Upper lobe of left lung (tissue), 6 donors: Measurements from ENCODE around the gene SLC25A39. TPM values are rescaled to one million over a fixed set of nuclear protein-coding genes. Genes with fewer than 3 reads are reported as not detected.
A peak's percentile ranks its signal among the peaks of the same experiment; 100 is the strongest.

ENCODE experiments used
- ATAC-seq, 2 donors: fragments of 200-7000 bp; cut with Tn5 transposase; one replicate each; pipeline ENCODE4 v1.9.1; 2022; ENCODE audit warnings: mild to moderate bottlenecking in 2 of 2, moderate library complexity in 2 of 2; ENCODE audit not compliant: low FRiP score in 2 of 2
- DNase-seq, 2 donors: peaks; one replicate each; pipeline ENCODE4 v3.0.0-alpha.2; 2019 to 2020
- H3K27ac ChIP-seq, 4 donors: fragments of 200-600 bp; sonication (generic); one replicate each; pipeline ENCODE4 v1.5.1; 2016 to 2019
- H3K27me3 ChIP-seq, 4 donors: fragments of 200-600 bp; sonication (generic); one replicate each; pipeline ENCODE4 v1.5.1; 2017 to 2019
- H3K36me3 ChIP-seq, 4 donors: fragments of 200-600 bp; sonication (generic); one replicate each; pipeline ENCODE4 v1.5.1; 2016 to 2019
- H3K4me1 ChIP-seq, 4 donors: fragments of 200-600 bp; sonication (generic); one replicate each; pipeline ENCODE4 v1.5.1; 2018 to 2019
- H3K4me3 ChIP-seq, 4 donors: fragments of 200-600 bp; sonication (generic); one replicate each; pipeline ENCODE4 v1.5.1; 2017 to 2019; ENCODE audit warnings: mild to moderate bottlenecking in 2 of 4, moderate library complexity in 1 of 4
- H3K9me3 ChIP-seq, 4 donors: fragments of 200-600 bp; sonication (generic); one replicate each; pipeline ENCODE4 v1.5.1; 2018 to 2019
- EP300 ChIP-seq, 4 donors: sonication (generic); formaldehyde crosslinking; IDR thresholded peaks; one replicate each; pipeline ENCODE4 v1.5.1; 2017; ENCODE audit warnings: antibody characterized with exemption in 4 of 4, control low read depth in 2 of 4
- POLR2A ChIP-seq, 4 donors: fragments of 450-650 bp; IDR thresholded peaks; one replicate each; pipeline ENCODE4 v1.5.1; 2016 to 2017; ENCODE audit warnings: antibody characterized with exemption in 4 of 4, mild to moderate bottlenecking in 2 of 4
- POLR2AphosphoS5 ChIP-seq, 2 donors: sonication (generic); formaldehyde crosslinking; IDR thresholded peaks; one replicate each; pipeline ENCODE4 v1.5.1; 2017; ENCODE audit warnings: antibody characterized with exemption in 2 of 2
- WGBS, 2 donors: methylation state at CpG; one replicate each; pipeline ENCODE4 v1.1.5; 2017 to 2018; 5-methylcytosine and 5-hydroxymethylcytosine counted together
- total RNA-seq, 6 donors: library from RNA; depleted of rRNA in 4 of 6; stranded (reverse); fragments of >200 nt in 4 of 6; gene quantifications; one replicate each; pipeline versions ENCODE4 v1.1.0 to v1.2.1, GENCODE V29; 2016 to 2021
- TF ChIP-seq, protein P1 (sequence below), 6 experiments: fragments of 450-650 bp in 4 of 6; fragments of 200-600 bp in 2 of 6; sonication (generic) in 2 of 6; IDR thresholded peaks; one replicate each; pipeline ENCODE4 v1.5.1; 2016 to 2019; ENCODE audit warnings: antibody characterized with exemption in 6 of 6
- donor health status: DM: no; HTN: no; CAD: no; lungs with moderate emphysema.
- donor health status: DM: no; HTN: yes; CAD: no; lungs with severe emphysema.

SLC25A39 gene
- total RNA-seq, 6 donors from 2014 or later, result 56.8 to 144 (median 98.6) TPM

DNA sequence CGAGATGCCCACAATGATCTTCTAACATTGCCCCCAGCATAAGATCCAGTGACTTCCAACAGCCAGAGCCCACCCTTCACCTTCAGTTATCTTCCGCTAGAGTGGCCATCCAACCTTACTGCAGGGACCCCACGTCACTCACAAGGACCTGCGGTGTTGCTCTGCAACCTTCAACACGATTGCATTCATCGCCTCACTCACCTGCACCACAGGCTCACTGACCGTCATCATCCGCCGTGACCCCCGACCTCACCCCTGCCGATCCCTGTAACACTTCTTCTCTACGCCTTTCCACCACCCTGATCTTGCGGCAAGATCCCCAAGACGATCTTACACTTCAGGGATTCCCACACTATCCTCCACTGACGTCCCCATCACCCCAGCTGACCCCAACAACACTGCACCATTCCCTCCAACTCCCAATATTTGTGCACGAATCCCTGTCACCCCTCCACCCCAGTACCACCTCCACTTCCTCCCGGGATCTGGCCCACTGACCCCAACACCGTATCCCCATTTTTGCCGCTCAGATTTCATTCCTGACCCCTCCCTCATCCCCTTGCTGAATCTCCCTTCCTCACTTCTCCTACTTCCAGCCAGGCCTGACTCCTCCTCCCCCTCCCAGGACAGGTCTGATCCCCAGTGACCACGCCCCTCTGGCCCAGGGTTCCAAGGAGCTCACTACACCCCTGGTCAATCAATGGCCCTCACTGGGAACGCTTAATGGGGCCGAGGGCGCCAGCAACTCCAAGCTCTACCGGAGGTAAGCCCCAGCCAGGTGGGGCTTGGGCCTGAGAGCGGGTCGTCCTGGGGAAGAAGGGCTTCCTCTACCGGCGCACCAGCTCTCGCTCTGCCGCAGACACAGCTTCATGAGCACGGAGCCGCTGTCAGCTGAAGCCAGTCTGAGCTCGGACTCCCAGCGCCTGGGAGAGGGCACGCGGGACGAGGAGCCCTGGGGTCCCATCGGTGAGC lies 8.6 kb downstream of the SLC25A39 start:
- Histone ChIP-seq H3K4me1 (peaks cover 9 to 16% (median 12%) of the 10 kb centered on the region in 4 donors), H3K27me3 (peaks cover 0 to 29% (median 11%) of the 10 kb centered on the region in 4 donors), H3K4me3 (peak overlapping the region in 3 of 4 donors; percentile 27 to 37 (median 31)), H3K9me3 (no peaks in the 10 kb centered on the region), H3K27ac (no peak overlapping the region), H3K36me3 (peaks cover 7 to 20% (median 17%) of the 10 kb centered on the region in 4 donors)
- DNase-seq, result no peak
- 4 to 13% methylated on average over 28 to 38 of the region's 38 CpGs for WGBS, 2 donors
- no peak for ATAC-seq
- TF ChIP-seq, protein P1, sequence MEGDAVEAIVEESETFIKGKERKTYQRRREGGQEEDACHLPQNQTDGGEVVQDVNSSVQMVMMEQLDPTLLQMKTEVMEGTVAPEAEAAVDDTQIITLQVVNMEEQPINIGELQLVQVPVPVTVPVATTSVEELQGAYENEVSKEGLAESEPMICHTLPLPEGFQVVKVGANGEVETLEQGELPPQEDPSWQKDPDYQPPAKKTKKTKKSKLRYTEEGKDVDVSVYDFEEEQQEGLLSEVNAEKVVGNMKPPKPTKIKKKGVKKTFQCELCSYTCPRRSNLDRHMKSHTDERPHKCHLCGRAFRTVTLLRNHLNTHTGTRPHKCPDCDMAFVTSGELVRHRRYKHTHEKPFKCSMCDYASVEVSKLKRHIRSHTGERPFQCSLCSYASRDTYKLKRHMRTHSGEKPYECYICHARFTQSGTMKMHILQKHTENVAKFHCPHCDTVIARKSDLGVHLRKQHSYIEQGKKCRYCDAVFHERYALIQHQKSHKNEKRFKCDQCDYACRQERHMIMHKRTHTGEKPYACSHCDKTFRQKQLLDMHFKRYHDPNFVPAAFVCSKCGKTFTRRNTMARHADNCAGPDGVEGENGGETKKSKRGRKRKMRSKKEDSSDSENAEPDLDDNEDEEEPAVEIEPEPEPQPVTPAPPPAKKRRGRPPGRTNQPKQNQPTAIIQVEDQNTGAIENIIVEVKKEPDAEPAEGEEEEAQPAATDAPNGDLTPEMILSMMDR (IDR thresholded peaks at IDR 0.05), result no peak
- no peak for TF ChIP-seq POLR2AphosphoS5 (IDR thresholded peaks at IDR 0.05)
- TF ChIP-seq POLR2A (IDR thresholded peaks at IDR 0.05), result no peak
- TF ChIP-seq EP300 (IDR thresholded peaks at IDR 0.05), result no peak

DNA sequence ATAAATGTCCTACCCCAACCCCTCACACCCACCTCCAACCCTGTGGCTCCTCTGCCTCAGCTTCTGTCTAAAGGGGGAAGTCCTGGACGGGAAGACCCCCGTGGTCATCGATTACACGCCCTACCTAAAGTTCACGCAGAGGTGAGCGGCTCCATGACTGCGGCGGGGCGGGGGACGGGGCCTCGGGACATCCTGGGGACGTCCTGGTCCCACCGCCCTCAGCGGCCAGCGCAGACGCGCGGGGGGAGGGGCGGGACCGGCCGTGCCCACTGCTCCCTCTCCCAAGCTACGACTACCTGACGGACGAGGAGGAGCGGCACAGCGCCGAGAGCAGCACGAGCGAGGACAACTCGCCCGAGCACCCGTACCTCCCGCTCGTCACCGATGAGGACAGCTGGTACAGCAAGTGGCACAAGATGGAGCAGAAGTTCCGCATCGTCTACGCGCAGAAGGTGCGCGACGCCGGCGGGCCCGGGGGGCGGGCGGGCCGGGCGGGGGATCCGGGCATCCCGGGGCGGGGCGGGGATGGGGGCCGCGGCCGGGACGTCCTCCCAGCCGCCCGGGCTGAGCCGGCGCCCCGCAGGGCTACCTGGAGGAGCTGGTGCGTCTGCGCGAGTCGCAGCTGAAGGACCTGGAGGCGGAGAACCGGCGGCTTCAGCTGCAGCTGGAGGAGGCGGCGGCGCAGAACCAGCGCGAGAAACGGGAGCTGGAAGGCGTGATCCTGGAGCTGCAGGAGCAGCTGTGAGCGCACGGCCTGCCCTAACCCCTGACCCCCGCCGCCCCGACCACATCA lies 9.6 kb downstream of the SLC25A39 start:
- H3K27me3 ChIP-seq, result peaks cover 0 to 29% (median 11%) of the 10 kb centered on the region in 4 donors
- no peak for ATAC-seq

DNA sequence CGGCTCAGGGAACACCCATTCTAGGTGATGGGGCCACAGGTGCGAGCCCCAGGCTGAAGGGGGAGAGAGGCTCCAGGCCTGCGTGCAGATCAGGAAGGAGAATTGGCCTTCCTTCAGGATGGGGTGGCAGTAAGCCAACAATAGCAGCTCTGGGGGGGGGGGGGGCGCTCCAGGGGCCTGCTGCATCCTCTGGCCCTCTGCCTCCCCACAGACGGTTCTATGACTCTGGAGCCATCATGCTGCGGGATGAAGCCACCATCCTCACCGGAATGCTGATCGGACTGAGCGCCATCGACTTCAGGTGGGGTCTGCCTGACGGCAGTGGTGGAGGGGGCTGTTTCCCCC lies 10.1 kb downstream of the SLC25A39 start:
- ATAC-seq, result no peak
- Histone ChIP-seq H3K9me3 (no peaks in the 10 kb centered on the region), H3K4me1 (peaks cover 9 to 16% (median 12%) of the 10 kb centered on the region in 4 donors), H3K27ac (no peak overlapping the region), H3K36me3 (peaks cover 0 to 4% (median 3%) of the 10 kb centered on the region in 4 donors), H3K27me3 (peaks cover 0 to 29% (median 11%) of the 10 kb centered on the region in 4 donors), H3K4me3 (no peak overlapping the region)
- TF ChIP-seq, protein P1 (IDR thresholded peaks at IDR 0.05), result no peak
- TF ChIP-seq POLR2AphosphoS5 (IDR thresholded peaks at IDR 0.05) (no peak), EP300 (IDR thresholded peaks at IDR 0.05) (no peak), POLR2A (IDR thresholded peaks at IDR 0.05) (no peak)
- 33 to 43% methylated on average over 6 to 10 of the region's 11 CpGs for WGBS, 2 donors
- no peak for DNase-seq

More for the DNA sequence above, 9.6 kb downstream of the SLC25A39 start:
- peak overlapping the region in 3 of 4 donors; percentile 27 to 37 (median 31) for H3K4me3 ChIP-seq
- peaks cover 9 to 16% (median 12%) of the 10 kb centered on the region in 4 donors for H3K4me1 ChIP-seq
- peaks cover under 1 to 10% (median 9%) of the 10 kb centered on the region in 4 donors for H3K36me3 ChIP-seq
- DNase-seq, result peak; percentile 39 to 89
- no peak for TF ChIP-seq EP300 (IDR thresholded peaks at IDR 0.05)
- TF ChIP-seq, protein P1 (IDR thresholded peaks at IDR 0.05), result no peak
- no peak for TF ChIP-seq POLR2AphosphoS5 (IDR thresholded peaks at IDR 0.05)
- no peak for TF ChIP-seq POLR2A (IDR thresholded peaks at IDR 0.05)
- WGBS, 2 donors, result 0 to 1% methylated on average over 13 to 41 of the region's 81 CpGs
- H3K9me3 ChIP-seq, result no peaks in the 10 kb centered on the region
- no peak overlapping the region for H3K27ac ChIP-seq

GRCh38 chr17:44314031-44314430 lies 10.6 kb downstream of the SLC25A39 start:
- H3K4me1 ChIP-seq, result peaks cover 10 to 19% (median 15%) of the 10 kb centered on the region in 4 donors
- no peak for DNase-seq
- no peak for ATAC-seq
- no peaks in the 10 kb centered on the region for H3K36me3 ChIP-seq
- 74 to 77% methylated on average over 7 of the region's 7 CpGs for whole genome bisulfite sequencing, 2 donors
- H3K27ac ChIP-seq, result no peak overlapping the region
- peaks cover 0 to 29% (median 11%) of the 10 kb centered on the region in 4 donors for H3K27me3 ChIP-seq
- H3K9me3 ChIP-seq, result no peaks in the 10 kb centered on the region
- TF ChIP-seq POLR2A (IDR thresholded peaks at IDR 0.05) (no peak), EP300 (IDR thresholded peaks at IDR 0.05) (no peak), POLR2AphosphoS5 (IDR thresholded peaks at IDR 0.05) (no peak)
- TF ChIP-seq, protein P1 (IDR thresholded peaks at IDR 0.05), result no peak
- H3K4me3 ChIP-seq, result no peak overlapping the region
